ENCODE measurements around the gene P4HB.

The P4HB gene

DNA sequence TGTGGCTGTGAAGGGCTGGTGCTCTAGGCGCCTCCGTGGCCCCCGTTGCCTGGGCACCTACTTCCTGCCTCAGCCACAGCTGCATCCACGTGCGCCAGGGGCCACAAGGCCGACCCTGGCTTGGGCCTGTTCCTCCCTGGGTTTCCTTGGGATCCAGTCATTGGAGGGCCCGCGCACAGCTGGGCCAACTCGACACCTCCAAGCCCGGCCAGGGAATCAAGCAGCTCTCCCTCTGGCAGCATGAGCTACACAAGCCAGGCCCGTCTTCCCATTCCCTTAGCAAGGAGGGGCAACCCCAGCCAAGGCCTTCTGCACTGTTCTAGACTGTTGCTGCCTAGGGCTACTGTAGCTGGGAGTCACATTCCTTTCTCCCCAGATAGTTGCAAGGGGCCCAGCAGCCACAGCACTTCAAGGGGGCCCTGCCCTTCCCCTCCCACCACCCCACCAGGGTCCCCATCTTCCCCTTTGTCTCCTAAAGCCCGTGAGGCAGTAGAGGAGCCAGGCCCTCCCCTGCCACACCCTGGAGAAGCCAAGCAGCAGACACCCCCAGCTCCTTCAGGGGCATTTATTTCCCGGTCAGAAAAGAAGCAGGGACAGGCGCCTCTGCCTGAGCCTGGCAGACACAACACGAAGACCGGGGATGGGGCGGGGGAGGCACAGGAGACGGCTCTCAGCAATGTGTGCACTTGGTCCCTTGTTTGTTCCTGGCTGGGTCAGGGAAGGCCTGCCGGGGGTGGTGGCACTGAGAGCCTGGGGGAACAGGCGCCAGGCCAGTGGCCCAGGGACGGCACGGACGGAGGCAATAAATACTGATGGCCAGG lies 7.0 kb upstream of the P4HB start:
- no peak for DNase-seq

GRCh38 chr17:81866440-81867169 lies 6.3 kb upstream of the P4HB start:
- no peak for DNase-seq

DNA sequence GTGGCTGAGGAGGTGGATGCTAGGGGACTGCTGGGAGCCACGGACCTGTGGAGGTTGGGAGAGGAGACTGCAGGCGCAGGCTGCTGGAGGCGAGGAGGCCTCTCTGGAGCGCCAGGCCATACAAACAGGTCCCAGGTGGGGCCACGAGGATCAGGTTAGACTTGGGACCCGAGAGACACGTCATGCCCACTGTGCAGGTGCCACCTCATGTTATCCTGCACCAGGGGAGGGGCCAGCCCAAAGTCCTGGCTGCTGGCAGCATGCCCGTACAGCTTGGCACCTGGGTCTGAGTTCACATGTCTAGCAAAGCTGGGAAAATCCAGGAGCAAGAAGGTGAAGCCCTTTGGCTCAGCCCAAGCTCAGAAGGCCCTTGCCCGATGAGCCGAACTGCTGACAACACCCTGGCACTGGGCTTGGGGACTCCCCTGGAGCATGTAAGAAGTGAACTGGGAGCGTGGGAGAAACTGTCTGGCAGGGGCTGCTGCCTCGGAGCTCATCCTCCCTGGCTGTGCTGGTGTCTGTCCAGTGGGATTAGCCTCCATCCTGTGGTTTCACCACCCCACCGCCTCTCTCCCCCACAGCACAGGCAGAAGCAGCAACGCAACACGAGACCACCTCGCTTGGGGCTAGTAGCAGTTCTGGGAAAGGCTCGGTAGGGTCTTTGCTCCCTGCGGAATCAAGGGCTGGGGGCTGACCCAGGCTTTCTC lies 5.6 kb upstream of the P4HB start:
- DNase-seq = peak; percentile 77

GRCh38 chr17:81865358-81865732 lies 5.0 kb upstream of the P4HB start:
- DNase-seq = no peak

GRCh38 chr17:81863833-81864768 lies 3.8 kb upstream of the P4HB start:
- DNase-seq = no peak

DNA sequence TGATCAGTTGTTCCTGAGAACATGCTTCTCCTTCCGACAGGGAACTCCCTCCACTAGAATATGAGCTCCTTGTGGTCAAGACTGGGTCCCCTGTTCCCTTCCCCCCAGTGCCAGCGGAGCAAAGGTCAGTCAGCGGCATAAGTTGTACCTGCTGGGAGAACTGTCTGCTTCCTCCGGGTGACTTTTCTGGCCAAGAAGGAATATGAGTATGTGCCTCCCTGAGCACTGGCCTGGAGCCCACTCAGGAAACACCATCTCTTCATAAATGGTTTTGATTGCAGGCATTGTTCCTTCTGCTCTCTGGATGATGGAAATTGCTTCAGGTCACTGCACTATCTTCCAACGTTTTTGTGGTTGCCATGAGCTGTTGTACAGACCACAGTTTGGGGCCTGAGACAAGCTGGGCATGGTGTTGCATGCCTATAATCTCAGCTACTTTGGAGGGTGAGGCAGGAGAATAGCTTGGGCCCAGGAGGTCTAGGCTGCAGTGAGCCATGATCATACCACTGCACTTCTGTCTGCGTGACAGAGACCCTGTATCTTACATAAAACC lies 2.9 kb upstream of the P4HB start:
- DNase-seq = no peak

GRCh38 chr17:81860756-81861568 lies 627 bp upstream of the P4HB start:
- DNase-seq = peak; percentile 100

GRCh38 chr17:81858967-81859905 lies 1.1 kb downstream of the P4HB start:
- no peak for DNase-seq

DNA sequence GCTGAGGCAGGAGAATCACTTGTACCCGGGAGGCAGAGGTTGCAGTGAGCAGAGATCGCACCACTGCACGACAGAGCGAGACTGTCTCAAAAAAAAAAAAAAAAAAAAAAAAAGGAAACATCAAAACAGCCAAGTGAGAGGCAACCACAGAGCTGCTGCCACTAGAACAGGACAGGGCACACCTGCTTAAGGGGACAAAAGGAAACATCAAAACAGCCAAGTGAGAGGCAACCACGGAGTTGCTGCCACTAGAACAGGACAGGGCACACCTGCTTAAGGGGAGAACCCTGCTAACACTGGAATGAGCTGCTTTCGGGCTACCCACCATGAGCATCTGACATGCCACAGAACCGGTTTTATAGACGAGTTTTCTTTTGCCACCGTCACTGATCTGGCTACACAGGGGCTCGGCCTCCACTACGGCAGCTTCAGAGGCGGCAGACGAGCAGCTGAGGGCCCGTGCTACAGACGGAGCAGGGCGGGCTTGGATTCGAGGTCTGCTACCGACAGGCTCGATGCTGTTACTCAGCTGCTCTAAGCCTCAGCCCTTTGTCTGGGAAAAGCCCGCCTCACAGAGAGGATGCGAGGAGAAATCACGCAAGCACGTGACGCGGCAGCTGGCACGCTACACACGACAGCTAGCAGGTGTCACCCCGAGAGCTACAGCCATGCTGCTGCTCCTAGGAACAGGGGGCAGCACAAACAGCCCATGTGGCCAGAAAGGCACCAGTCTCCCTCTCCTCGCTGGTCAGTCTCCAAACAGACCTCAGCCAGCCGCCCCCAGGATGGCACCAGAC lies 2.0 kb downstream of the P4HB start:
- no peak for DNase-seq

GRCh38 chr17:81854974-81855774 lies 5.2 kb downstream of the P4HB start:
- no peak for DNase-seq

GRCh38 chr17:81852237-81852636 lies 8.1 kb downstream of the P4HB start:
- no peak for DNase-seq

DNA sequence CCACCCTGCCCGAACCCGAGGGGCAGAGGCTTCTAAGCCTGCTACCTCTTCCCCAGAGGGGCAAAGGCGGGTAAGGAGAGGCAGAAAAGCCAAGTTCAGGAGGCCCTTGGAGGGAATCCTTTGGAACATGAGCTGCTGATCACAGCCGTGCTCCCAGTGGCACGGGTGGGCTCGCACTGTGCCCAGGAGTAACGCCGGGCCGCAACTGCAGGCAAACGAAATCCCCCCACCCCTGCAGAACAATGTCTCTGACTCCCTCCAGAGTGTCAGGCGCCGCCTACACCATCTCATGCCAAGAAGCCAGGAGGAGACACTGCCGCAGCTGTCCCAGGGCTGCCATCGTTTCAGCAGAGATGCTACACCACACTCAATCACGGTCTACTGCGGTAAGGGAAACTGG lies 8.9 kb downstream of the P4HB start:
- no peak for DNase-seq

DNA sequence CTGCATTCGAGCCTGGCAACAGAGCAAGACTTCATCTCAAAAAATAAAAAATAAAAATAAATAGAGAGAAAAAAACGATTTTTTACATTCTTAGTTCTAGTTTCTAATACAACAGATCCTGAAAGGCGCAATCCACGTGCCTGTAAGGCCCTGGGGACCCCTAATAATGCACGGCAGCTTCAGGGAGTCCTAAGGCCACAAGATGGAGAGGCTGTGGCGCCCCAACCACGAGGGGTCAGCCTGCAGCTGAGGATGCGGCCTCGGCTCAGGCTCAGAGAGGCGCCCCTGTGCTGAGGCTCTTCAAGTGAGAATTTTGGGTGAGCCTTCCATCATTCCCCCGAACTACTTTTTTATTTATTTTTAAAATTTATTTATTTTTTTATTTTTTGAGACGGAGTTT lies 10.9 kb downstream of the P4HB start:
- DNase-seq = no peak

DNA sequence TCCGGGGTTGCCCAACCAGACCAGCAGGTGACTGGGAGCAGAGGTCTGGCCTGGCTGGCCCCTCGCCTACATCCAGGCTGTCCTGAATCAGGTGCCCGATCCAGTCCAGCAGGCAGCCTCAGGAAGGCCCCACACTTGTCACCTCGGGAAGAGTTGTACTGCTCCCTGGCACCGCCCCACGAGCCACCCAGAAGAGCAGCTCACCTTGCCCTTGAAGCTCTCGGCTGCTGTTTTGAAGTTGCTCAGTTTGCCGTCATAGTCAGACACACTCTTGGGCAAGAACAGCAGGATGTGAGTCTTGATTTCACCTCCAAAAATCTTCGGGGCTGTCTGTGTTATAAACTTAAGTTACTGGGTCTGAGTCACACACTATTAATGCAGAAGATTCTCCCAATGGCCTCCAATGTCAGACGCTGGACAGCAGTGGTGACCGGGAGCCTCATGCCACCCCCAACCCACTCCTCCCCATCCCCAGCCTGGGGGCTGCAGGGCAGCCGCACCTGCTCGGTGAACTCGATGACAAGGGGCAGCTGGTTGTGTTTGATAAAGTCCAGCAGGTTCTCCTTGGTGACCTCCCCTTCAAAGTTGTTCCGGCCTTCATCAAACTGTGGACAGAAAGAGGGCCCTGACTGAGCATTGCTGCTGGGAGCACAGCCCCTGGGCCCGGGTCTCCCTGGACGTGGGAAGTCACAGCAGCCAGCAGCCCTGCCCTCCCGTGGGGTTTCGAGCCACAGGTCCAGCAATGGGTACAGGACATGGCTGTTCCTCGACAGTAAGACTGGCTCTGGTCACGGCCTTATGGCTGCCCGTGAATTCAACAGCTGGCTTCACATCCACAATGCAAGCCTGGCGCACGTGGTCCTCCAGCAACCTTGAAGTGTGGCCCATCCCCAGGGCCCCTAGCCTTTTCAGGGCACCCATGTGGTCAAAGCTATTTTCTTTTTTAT lies 13.3 kb downstream of the P4HB start:
- DNase-seq = no peak

DNA sequence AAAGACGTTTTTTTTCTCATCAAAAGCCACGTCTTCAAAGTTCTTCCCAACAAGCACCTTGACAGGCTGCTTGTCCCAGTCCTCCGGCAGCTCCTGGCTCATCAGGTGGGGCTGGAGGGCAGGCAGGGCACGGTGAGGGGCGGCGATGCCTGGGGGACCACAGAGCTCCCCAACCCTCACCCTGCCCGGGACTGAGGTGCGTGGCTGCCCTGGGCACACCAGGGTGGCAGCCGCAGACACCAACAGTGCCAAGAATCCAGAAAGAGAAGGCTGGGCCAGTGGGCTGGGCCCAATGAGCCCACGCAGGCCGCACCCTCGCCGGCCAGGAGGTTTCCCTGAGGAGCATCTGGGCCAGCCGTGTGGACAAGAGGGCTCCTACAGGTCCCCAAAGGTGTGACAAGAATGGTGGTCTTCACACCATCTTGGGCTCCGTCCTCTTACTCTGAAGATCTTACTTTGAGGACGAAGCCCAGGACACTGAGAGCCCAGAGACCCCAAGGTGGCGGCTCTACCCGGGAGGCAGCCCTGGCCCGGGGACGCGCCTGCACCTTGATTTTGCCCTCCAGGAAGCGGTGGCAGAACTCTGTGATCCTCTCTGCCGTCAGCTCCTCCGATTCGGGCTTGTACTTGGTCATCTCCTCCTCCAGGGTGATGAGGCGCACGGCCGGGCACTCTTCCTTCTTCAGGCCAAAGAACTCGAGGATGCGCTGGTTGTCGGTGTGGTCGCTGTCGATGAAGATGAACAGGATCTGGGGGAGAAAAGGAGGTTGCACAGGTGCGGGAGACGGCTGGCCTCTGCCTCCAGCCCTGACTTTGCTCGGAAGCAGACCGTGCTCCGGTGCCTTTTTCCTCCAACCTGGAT lies 14.2 kb downstream of the P4HB start:
- DNase-seq = no peak

DNA sequence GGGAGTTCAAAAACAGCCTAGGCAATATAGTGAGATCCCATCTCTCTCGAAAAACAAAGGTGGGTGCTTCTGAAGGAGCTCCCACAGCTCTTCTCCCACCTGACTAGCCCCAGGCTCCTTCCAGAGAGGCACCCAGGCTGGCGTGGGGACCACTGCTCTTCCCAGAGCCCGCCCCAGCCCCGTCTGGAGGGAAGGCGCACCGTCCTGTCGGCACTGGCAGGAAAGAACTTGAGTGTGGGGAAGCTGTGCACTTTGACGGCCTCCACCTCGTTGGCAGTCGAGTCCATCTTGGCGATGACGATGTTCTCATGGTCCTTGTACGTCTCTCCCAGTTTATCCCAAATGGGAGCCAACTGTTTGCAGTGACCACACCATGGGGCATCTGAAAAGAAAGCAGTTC lies 15.0 kb downstream of the P4HB start:
- DNase-seq = no peak

Measured in NCI-H2107 (cell line).